Transverse colon (tissue), 4 donors: ENCODE measurements around the gene TCEAL4.

ENCODE experiments used
- CTCF ChIP-seq, 5 experiments: fragments of 200-600 bp in 3 of 5; fragments of 450-650 bp in 2 of 5; sonication (generic) in 3 of 5; IDR thresholded peaks; 1 replicate in 2 of 5; 2 replicates in 3 of 5; pipeline ENCODE4 v1.5.1; 2016 to 2017; ENCODE audit warnings: antibody characterized with exemption in 5 of 5, inconsistent platforms in 3 of 5, mild to moderate bottlenecking in 2 of 5, moderate library complexity in 1 of 5
- EP300 ChIP-seq: sonication (generic); formaldehyde crosslinking; IDR thresholded peaks from one replicate; pipeline ENCODE4 v1.6.1; 2017; ENCODE audit warnings: antibody characterized with exemption, low read depth
- POLR2A ChIP-seq: fragments of 450-650 bp; IDR thresholded peaks from one replicate; pipeline ENCODE4 v1.6.1; 2016; ENCODE audit warnings: antibody characterized with exemption, mild to moderate bottlenecking, moderate library complexity
- POLR2AphosphoS5 ChIP-seq, 3 donors: sonication (generic); formaldehyde crosslinking; IDR thresholded peaks; one replicate each; pipeline ENCODE4 v1.6.1; 2016; ENCODE audit warnings: antibody characterized with exemption in 3 of 3

GRCh38 chrX:103562801-103563200 lies 22.5 kb upstream of the TCEAL4 start:
- no peak for TF ChIP-seq CTCF (IDR thresholded peaks at IDR 0.05)
- no peak for TF ChIP-seq POLR2A
- TF ChIP-seq POLR2AphosphoS5 (IDR thresholded peaks at IDR 0.05): no peak
- no peak for TF ChIP-seq EP300
